PC-9 (cell line): Measurements from ENCODE around the gene FEN1.

Experiments used
- EZH2 ChIP-seq: fragments of 200-600 bp; sonication (generic); IDR thresholded peaks from 2 replicates; pipeline ENCODE4 v1.8.0; 2017; ENCODE audit warnings: antibody characterized with exemption, low read depth
- TF ChIP-seq, protein P1 (sequence below): fragments of 200-600 bp; sonication (generic); conservative IDR thresholded peaks from 2 replicates; pipeline ENCODE4 v1.6.1; 2017; ENCODE audit warnings: mixed run types, antibody characterized with exemption, mild to moderate bottlenecking, moderate library complexity

DNA sequence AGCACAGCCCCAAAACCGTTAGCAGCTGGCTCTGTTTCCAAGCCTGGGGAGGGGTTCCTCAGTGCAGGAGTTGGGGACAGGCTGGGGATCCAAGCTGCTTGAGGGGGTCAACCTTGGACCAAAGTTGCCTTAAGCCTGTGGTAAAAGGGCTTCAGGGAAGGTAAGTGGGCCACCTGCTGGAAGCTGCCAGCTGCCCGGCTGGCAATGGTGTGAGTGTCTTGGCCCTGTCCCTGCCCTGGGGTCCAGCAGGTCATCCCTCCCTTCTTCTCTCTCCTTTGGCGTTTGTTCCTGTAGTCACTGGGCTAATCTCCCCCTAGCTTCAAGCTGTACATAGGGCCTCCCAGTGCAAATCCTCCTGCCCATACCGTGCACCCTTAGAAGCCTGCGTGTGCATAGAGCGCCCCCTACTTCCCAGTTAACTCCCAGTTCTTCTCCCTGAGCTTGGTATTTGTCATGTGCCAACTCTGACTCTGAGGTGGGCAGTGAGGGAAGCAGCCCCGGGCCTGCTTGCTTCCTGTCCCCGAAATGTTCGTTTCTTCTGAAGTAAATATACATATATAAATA lies 4.7 kb upstream of the FEN1 start:
- TF ChIP-seq, protein P1, sequence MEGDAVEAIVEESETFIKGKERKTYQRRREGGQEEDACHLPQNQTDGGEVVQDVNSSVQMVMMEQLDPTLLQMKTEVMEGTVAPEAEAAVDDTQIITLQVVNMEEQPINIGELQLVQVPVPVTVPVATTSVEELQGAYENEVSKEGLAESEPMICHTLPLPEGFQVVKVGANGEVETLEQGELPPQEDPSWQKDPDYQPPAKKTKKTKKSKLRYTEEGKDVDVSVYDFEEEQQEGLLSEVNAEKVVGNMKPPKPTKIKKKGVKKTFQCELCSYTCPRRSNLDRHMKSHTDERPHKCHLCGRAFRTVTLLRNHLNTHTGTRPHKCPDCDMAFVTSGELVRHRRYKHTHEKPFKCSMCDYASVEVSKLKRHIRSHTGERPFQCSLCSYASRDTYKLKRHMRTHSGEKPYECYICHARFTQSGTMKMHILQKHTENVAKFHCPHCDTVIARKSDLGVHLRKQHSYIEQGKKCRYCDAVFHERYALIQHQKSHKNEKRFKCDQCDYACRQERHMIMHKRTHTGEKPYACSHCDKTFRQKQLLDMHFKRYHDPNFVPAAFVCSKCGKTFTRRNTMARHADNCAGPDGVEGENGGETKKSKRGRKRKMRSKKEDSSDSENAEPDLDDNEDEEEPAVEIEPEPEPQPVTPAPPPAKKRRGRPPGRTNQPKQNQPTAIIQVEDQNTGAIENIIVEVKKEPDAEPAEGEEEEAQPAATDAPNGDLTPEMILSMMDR: peak; percentile 63
- TF ChIP-seq EZH2: no peak
